SK-N-SH (cell line): ENCODE measurements around the gene CAMK2D. TPM values are rescaled to one million over a fixed set of nuclear protein-coding genes. Genes with fewer than 3 reads are reported as not detected.

ENCODE experiments used
- CTCF ChIA-PET: fragments of 300-600, 350-600 bp; formaldehyde crosslinking; extraction: SDS; loops from one replicate; lab custom pipeline; 2021; lab: Yijun Ruan, JAX
- POLR2A ChIA-PET: fragments of 350-600 bp; sonication (Branson Sonifier 250); formaldehyde crosslinking; extraction: SDS; loops from one replicate; lab custom pipeline; 2020; ENCODE audit warnings: antibody characterized with exemption, inconsistent platforms; lab: Yijun Ruan, JAX
- DNase-seq: peaks from one replicate; pipeline ENCODE4 v3.0.0; 2012
- H2AFZ ChIP-seq: fragments of 200-600 bp; sonication (generic); 2 replicates; pipeline ENCODE4 v1.8.1; 2016; ENCODE audit warnings: antibody characterized with exemption, mild to moderate bottlenecking, low read depth
- H3F3A ChIP-seq: fragments of 200-600 bp; sonication (generic); replicated peaks from 2 replicates; pipeline ENCODE3; 2016; ENCODE audit warnings: antibody characterized with exemption, mild to moderate bottlenecking; ENCODE audit not compliant: insufficient read depth
- H3K27ac ChIP-seq, 2 experiments: fragments of 200-500 bp in 1 of 2; fragments of 200-600 bp in 1 of 2; sonication (Bioruptor generic) in 1 of 2; sonication (generic), shearing (Covaris generic) in 1 of 2; 2 replicates each; pipeline versions ENCODE4 v1.5.1 to v1.6.1; 2014 to 2016; ENCODE audit warnings: low read depth in 2 of 2, inconsistent platforms in 1 of 2, low read length in 1 of 2, mild to moderate bottlenecking in 1 of 2, mixed read lengths in 1 of 2
- H3K27me3 ChIP-seq: fragments of 200-600 bp; sonication (generic), shearing (Covaris generic); 2 replicates; pipeline ENCODE4 v1.6.1; 2016; ENCODE audit warnings: mixed run types; ENCODE audit not compliant: insufficient read depth
- H3K36me3 ChIP-seq, 2 experiments: fragments of 200-500 bp in 1 of 2; fragments of 200-600 bp in 1 of 2; sonication (Bioruptor generic) in 1 of 2; sonication (generic) in 1 of 2; replicated peaks in 1 of 2; 2 replicates each; pipeline versions ENCODE3 to v1.5.1; 2014 to 2016; ENCODE audit warnings: low read length in 1 of 2, mild to moderate bottlenecking in 1 of 2; ENCODE audit not compliant: insufficient read depth in 2 of 2, control insufficient read depth in 1 of 2
- H3K4me1 ChIP-seq, 2 experiments: fragments of 200-500 bp in 1 of 2; fragments of 200-600 bp in 1 of 2; sonication (Bioruptor generic) in 1 of 2; sonication (generic), shearing (Covaris generic) in 1 of 2; 2 replicates each; pipeline versions ENCODE4 v1.5.1 to v1.6.1; 2014 to 2016; ENCODE audit warnings: low read depth in 1 of 2, low read length in 1 of 2, mixed run types in 1 of 2; ENCODE audit not compliant: insufficient read depth in 2 of 2, control insufficient read depth in 1 of 2
- H3K4me2 ChIP-seq: fragments of 200-600 bp; sonication (generic), shearing (Covaris generic); 2 replicates; pipeline ENCODE4 v1.6.1; 2017; ENCODE audit warnings: mixed run types
- H3K4me3 ChIP-seq, 2 experiments: fragments of 200-500 bp in 1 of 2; fragments of 200-600 bp in 1 of 2; sonication (Bioruptor generic) in 1 of 2; sonication (generic), shearing (Covaris generic) in 1 of 2; 2 replicates each; pipeline versions ENCODE4 v1.5.1 to v1.8.1; 2014 to 2016; ENCODE audit warnings: low read depth in 2 of 2, inconsistent platforms in 1 of 2, low read length in 1 of 2, mild to moderate bottlenecking in 1 of 2, mixed read lengths in 1 of 2, moderate library complexity in 1 of 2
- H3K79me2 ChIP-seq: fragments of 200-600 bp; sonication (generic); 2 replicates; pipeline ENCODE4 v1.8.1; 2017; ENCODE audit warnings: mild to moderate bottlenecking; ENCODE audit not compliant: insufficient read depth
- H3K9ac ChIP-seq: fragments of 200-600 bp; sonication (generic); 2 replicates; pipeline ENCODE4 v1.6.1; 2017; ENCODE audit warnings: mixed run types
- H3K9me2 ChIP-seq: fragments of 200-600 bp; sonication (generic); 2 replicates; pipeline ENCODE4 v1.6.1; 2017; ENCODE audit warnings: mixed run types
- H3K9me3 ChIP-seq: fragments of 200-600 bp; sonication (generic); 2 replicates; pipeline ENCODE4 v1.6.1; 2017; ENCODE audit warnings: mixed run types, mild to moderate bottlenecking, moderate library complexity
- H4K20me1 ChIP-seq: fragments of 200-600 bp; sonication (generic); 2 replicates; pipeline ENCODE4 v1.6.1; 2017; ENCODE audit warnings: mild to moderate bottlenecking, mixed run types; ENCODE audit not compliant: insufficient read depth
- ELF1 ChIP-seq: IDR thresholded peaks from 2 replicates; pipeline ENCODE4 v1.4.0; 2012
- EP300 ChIP-seq, 2 experiments: IDR thresholded peaks; 2 replicates each; pipeline versions ENCODE4 v1.4.0 to v1.6.1; 2012; ENCODE audit warnings: borderline replicate concordance in 1 of 2, low read depth in 1 of 2, low read length in 1 of 2
- GABPA ChIP-seq: IDR thresholded peaks from 2 replicates; pipeline ENCODE4 v1.4.0; 2012; ENCODE audit warnings: low read depth, mild to moderate bottlenecking
- GATA2 ChIP-seq: sonication (generic); formaldehyde crosslinking; IDR thresholded peaks from 2 replicates; pipeline ENCODE4 v1.5.0; 2020; ENCODE audit warnings: mild to moderate bottlenecking, missing genetic modification reagents
- IRF3 ChIP-seq: fragments of 150-350 bp; IDR thresholded peaks from 2 replicates; pipeline ENCODE4 v1.6.1; 2016; ENCODE audit warnings: mild to moderate bottlenecking, low read depth, low read length
- MEF2A ChIP-seq: IDR thresholded peaks from 2 replicates; pipeline ENCODE4 v1.4.0; 2012; ENCODE audit warnings: low read depth, borderline replicate concordance
- MXI1 ChIP-seq: IDR thresholded peaks from 2 replicates; pipeline ENCODE4 v1.6.1; 2012; ENCODE audit warnings: mild to moderate bottlenecking, low read depth, low read length, improper control_type of control experiment
- NFIC ChIP-seq: IDR thresholded peaks from 2 replicates; pipeline ENCODE4 v1.4.0; 2012; ENCODE audit warnings: borderline replicate concordance
- PBX3 ChIP-seq: IDR thresholded peaks from 2 replicates; pipeline ENCODE4; 2012
- POLR2AphosphoS5 ChIP-seq: IDR thresholded peaks from 2 replicates; pipeline ENCODE4 v1.6.1; 2012; ENCODE audit warnings: low read depth, low read length
- RAD21 ChIP-seq: IDR thresholded peaks from 2 replicates; pipeline ENCODE4 v1.6.1; 2012; ENCODE audit warnings: mild to moderate bottlenecking, low read length
- RCOR1 ChIP-seq: fragments of 150-350 bp; IDR thresholded peaks from 2 replicates; pipeline ENCODE4 v1.6.1; 2017; ENCODE audit warnings: antibody characterized with exemption, low read length
- REST ChIP-seq: IDR thresholded peaks from 2 replicates; pipeline ENCODE4 v1.6.1; 2012; ENCODE audit warnings: mild to moderate bottlenecking, low read depth, low read length, moderate library complexity
- RXRA ChIP-seq: IDR thresholded peaks from 2 replicates; pipeline ENCODE4 v1.4.0; 2012; ENCODE audit warnings: low read depth, mild to moderate bottlenecking, borderline replicate concordance
- SMC3 ChIP-seq: IDR thresholded peaks from 2 replicates; pipeline ENCODE4 v1.6.1; 2012; ENCODE audit warnings: low read depth, low read length, improper control_type of control experiment
- TCF12 ChIP-seq: IDR thresholded peaks from 2 replicates; pipeline ENCODE4 v1.4.0; 2012
- USF1 ChIP-seq: IDR thresholded peaks from 2 replicates; pipeline ENCODE4 v1.4.0; 2012; ENCODE audit warnings: low read depth, borderline replicate concordance
- YY1 ChIP-seq: IDR thresholded peaks from 2 replicates; pipeline ENCODE4 v1.4.0; 2012; ENCODE audit warnings: low read depth, mild to moderate bottlenecking
- WGBS: methylation state at CpG from one replicate; pipeline ENCODE4 v1.1.6; 2017; ENCODE audit warnings: low lambda C conversion rate; 5-methylcytosine and 5-hydroxymethylcytosine counted together
- polyA plus RNA-seq, 3 experiments: library from polyadenylated mRNA; depleted of rRNA; stranded (reverse); fragments of >200 nt; gene quantifications; 2 replicates each; pipeline ENCODE4 v1.2.3, GENCODE V29; 2012

Gene CAMK2D
- polyA plus RNA-seq, 1 of the 3 experiments (the other 2 are of a cell fraction): 17.0 TPM

- H3K9ac ChIP-seq: no peak overlapping the region
- no peak overlapping the region for H3K4me3 ChIP-seq
- no peak overlapping the region for H3K4me2 ChIP-seq
- no peaks in the 10 kb centered on the region; the same call in 1 of the 2 replicates for H4K20me1 ChIP-seq
- H3F3A ChIP-seq: no peaks in the 10 kb centered on the region
- H3K36me3 ChIP-seq: peaks cover 2 to 31% of the 10 kb centered on the region in 2 experiments
- H3K9me3 ChIP-seq: no peaks in the 10 kb centered on the region
- TF ChIP-seq MEF2A: no peak
- TF ChIP-seq POLR2AphosphoS5: no peak
- ChIA-PET CTCF (no interaction called here), POLR2A (no interaction called here)
- no peak overlapping the region for H2AFZ ChIP-seq
- DNase-seq: no peak
- WGBS: 90% methylated on average over 2 of the region's 2 CpGs
- H3K27ac ChIP-seq: no peak overlapping the region
- H3K79me2 ChIP-seq: peaks cover 8% of the 10 kb centered on the region; the same call in 1 of the 2 replicates
- no peaks in the 10 kb centered on the region for H3K27me3 ChIP-seq
- no peaks in the 10 kb centered on the region for H3K9me2 ChIP-seq
- H3K4me1 ChIP-seq: no peaks in the 10 kb centered on the region; a peak in 1 of 4 replicates
Measured at GRCh38 chr4:113621633-113622032, 139.9 kb downstream of the CAMK2D start.

GRCh38 chr4:113620032-113620431 is 141.5 kb downstream of the CAMK2D start:
- Histone ChIP-seq H3K9me3 (no peaks in the 10 kb centered on the region), H3K9me2 (no peaks in the 10 kb centered on the region), H3K79me2 (peaks cover 8% of the 10 kb centered on the region), H3K4me1 (no peaks in the 10 kb centered on the region; a peak in 1 of 4 replicates), H4K20me1 (no peaks in the 10 kb centered on the region; the same call in 1 of the 2 replicates), H3K27ac (no peak overlapping the region), H3K4me3 (no peak overlapping the region), H3K27me3 (no peaks in the 10 kb centered on the region), H3K9ac (no peak overlapping the region), H2AFZ (no peak overlapping the region), H3K36me3 (peaks cover 2 to 24% of the 10 kb centered on the region in 2 experiments), H3K4me2 (no peak overlapping the region), H3F3A (peaks cover 8% of the 10 kb centered on the region)
- ChIA-PET CTCF (no interaction called here), POLR2A (no interaction called here)
- no peak for DNase-seq
- TF ChIP-seq GABPA: no peak
- TF ChIP-seq NFIC: no peak
- TF ChIP-seq RCOR1: no peak
- TF ChIP-seq TCF12: no peak
- no peak for TF ChIP-seq EP300 (IDR thresholded peaks at IDR 0.05; ENCODE audit: borderline replicate concordance in 1 of 2, low read depth in 1 of 2, low read length in 1 of 2)
- TF ChIP-seq SMC3: no peak
- no peak for TF ChIP-seq USF1
- 97% methylated on average over 2 of the region's 2 CpGs for WGBS

GRCh38 chr4:113619526-113619925 is 142.0 kb downstream of the CAMK2D start:
- WGBS: 94% methylated on average over 4 of the region's 4 CpGs
- no peaks in the 10 kb centered on the region for H3K9me2 ChIP-seq
- no peak overlapping the region for H3K4me3 ChIP-seq
- no peak overlapping the region for H3K9ac ChIP-seq
- H3K9me3 ChIP-seq: no peaks in the 10 kb centered on the region
- H3K79me2 ChIP-seq: peaks cover 10% of the 10 kb centered on the region
- H3K4me2 ChIP-seq: no peak overlapping the region
- no peaks in the 10 kb centered on the region; a peak in 1 of 4 replicates for H3K4me1 ChIP-seq
- no peak overlapping the region for H2AFZ ChIP-seq
- POLR2A ChIA-PET: no interaction called here
- H3K36me3 ChIP-seq: peaks cover 2 to 19% of the 10 kb centered on the region in 2 experiments
- H3K27me3 ChIP-seq: no peaks in the 10 kb centered on the region
- no peaks in the 10 kb centered on the region; the same call in 1 of the 2 replicates for H4K20me1 ChIP-seq
- CTCF ChIA-PET: interaction anchor here (0.9 kb wide), 1 partner anchor 72 kb away, joined by 3 read pairs; no protein-coding TSS in a partner anchor
- H3K27ac ChIP-seq: no peak overlapping the region
- no peak for DNase-seq
- H3F3A ChIP-seq: peaks cover 8% of the 10 kb centered on the region
- no peak for TF ChIP-seq PBX3
- TF ChIP-seq GATA2: no peak
- TF ChIP-seq TCF12: no peak
- no peak for TF ChIP-seq IRF3
- TF ChIP-seq MEF2A: no peak
- no peak for TF ChIP-seq REST
- no peak for TF ChIP-seq RXRA
- TF ChIP-seq ELF1: no peak
- TF ChIP-seq RAD21: no peak
- TF ChIP-seq YY1: no peak
- TF ChIP-seq MXI1: no peak
- TF ChIP-seq RCOR1: no peak
